Effector CD4-positive, alpha-beta T cell (primary cell): ENCODE measurements around the gene ARHGAP33.

Experiments
- DNase-seq: peaks from one replicate; pipeline ENCODE4 v3.0.0-alpha.2; 2020
- total RNA-seq: gene quantifications from one replicate; lab custom pipeline; 2026; lab: John Stamatoyannopoulos, UW

ARHGAP33 gene, protein sequence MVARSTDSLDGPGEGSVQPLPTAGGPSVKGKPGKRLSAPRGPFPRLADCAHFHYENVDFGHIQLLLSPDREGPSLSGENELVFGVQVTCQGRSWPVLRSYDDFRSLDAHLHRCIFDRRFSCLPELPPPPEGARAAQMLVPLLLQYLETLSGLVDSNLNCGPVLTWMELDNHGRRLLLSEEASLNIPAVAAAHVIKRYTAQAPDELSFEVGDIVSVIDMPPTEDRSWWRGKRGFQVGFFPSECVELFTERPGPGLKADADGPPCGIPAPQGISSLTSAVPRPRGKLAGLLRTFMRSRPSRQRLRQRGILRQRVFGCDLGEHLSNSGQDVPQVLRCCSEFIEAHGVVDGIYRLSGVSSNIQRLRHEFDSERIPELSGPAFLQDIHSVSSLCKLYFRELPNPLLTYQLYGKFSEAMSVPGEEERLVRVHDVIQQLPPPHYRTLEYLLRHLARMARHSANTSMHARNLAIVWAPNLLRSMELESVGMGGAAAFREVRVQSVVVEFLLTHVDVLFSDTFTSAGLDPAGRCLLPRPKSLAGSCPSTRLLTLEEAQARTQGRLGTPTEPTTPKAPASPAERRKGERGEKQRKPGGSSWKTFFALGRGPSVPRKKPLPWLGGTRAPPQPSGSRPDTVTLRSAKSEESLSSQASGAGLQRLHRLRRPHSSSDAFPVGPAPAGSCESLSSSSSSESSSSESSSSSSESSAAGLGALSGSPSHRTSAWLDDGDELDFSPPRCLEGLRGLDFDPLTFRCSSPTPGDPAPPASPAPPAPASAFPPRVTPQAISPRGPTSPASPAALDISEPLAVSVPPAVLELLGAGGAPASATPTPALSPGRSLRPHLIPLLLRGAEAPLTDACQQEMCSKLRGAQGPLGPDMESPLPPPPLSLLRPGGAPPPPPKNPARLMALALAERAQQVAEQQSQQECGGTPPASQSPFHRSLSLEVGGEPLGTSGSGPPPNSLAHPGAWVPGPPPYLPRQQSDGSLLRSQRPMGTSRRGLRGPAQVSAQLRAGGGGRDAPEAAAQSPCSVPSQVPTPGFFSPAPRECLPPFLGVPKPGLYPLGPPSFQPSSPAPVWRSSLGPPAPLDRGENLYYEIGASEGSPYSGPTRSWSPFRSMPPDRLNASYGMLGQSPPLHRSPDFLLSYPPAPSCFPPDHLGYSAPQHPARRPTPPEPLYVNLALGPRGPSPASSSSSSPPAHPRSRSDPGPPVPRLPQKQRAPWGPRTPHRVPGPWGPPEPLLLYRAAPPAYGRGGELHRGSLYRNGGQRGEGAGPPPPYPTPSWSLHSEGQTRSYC
- total RNA-seq, result 9.4 reads per million, percentile 30 among the genes with 10 or more reads in this experiment

DNA sequence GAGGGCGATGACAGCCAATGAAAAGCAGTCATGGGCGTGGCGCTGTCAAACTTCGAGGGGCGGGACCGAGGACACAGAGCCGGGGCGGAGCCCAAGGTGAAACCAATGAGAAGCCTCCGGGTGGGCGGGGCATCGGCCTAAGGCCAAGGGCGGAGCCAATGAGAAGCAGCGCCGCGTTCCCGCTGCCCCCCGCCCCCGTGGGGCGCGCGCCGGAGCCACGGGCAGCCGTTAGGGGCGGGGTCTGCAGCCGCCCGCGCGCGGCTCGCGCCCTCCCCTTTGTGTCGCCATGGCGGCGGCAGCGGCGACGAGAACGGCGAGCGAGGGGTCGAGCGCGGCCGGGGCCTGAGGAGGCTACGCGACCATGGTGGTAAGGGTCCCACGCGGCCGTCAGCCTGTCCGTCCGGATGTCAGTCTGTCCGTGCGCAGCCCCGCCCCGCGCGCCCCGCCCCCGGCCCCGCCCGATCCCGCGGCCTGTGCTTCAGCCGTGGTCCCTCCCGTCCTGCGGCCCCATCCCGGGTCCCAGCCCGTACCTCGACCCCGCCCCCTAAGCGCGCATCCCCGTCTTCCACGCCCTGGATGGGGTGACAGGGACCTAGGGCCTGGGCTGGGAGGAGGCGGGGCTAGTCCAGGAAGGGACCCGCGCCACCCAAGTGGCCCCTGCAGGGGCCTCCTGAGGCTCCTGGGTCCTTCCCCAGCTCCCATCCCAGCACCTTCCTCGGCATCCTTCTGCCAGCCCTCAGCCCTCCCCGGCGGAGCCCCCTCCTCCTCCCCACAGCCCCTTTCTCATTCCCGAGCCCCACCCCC is at the start of gene ARHGAP33:
TSS of gene ARHGAP33 (plus strand) at position 267 of the 804 bp plus-strand sequence. CDS start at position 362, 95 bp downstream.
- peak; percentile 99 for DNase-seq

DNA sequence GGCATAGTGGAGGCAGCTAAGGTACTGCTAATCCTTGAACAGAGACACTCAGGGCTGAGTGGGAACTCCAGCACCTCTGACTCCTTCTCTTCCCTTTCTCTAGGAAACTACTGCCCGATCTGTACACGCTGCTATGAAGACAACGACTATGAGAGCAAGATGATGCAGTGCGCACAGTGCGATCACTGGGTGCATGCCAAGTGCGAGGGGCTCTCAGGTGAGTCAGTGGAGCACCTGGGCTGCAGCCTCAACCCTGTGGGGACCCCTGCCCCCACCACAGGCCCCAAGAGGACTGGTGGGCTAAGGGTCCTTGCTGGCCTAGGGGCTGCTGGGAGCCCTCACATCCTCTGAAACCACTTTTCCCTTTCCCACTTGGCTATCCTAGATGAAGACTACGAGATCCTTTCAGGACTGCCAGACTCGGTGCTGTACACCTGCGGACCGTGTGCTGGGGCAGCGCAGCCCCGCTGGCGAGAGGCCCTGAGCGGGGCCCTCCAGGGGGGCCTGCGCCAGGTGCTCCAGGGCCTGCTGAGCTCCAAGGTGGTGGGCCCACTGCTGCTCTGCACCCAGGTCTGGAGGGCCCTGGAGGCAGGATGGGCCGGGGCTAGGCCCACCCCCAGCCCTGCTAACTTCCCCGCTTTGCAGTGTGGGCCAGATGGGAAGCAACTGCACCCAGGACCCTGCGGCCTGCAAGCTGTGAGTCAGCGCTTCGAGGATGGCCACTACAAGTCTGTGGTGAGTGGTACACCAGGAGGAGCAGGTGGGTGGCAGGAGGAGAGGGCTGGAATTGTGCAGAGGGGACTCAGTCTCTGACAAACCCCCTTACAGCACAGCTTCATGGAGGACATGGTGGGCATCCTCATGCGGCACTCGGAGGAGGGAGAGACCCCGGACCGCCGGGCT is 48.1 kb upstream of the ARHGAP33 start:
- DNase-seq, result no peak

DNA sequence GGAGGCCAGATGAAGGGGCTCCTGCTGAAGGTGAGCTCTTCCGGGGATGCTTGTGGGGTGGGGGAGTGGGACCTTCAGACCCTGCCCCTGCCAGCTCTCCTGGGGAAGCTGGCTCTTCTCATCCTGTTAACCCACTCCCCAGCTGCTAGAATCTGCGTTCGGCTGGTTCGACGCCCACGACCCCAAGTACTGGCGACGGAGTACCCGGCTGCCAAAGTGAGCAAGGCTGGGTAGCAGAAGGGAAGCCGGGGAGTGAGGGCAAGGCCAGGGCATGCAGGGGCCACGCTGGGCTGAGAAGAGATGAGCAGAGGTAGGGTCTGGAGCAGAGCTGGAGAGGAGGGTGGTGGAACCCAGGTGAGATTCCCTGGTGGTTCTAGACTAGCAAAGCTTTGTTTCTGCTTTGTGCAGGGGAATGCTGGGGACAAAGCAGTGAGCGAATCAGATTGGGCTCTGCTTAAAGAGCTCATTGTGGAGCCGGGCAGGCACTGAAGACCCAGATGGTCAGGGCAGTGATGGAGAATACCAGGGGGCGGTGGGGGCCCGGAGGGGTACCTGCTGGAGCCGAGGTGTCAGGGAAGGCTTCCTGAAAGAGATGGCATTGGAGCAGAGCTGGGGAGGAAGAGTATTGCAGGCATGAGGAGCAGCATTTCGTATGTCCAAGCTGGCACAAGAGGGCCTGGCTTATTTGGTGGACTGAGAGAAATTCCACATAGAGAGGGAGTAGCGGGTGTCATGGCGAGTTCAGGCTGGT is 47.2 kb upstream of the ARHGAP33 start:
- DNase-seq, result no peak

DNA sequence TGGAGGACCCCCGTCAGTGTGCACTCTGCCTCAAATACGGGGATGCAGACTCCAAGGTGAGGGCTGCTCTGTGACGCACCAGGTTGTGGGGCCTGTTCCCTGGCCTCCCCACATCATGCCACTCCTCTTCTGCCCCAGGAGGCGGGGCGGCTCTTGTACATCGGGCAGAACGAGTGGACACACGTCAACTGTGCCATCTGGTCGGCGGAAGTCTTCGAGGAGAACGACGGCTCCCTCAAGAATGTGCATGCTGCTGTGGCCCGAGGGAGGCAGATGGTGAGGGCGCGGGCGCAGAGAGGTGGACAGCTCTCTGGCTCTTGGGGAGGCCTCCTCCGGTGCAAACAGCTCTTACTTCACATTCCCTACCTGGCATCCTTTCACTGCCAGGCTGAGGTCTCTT is 46.3 kb upstream of the ARHGAP33 start:
- no peak for DNase-seq

DNA sequence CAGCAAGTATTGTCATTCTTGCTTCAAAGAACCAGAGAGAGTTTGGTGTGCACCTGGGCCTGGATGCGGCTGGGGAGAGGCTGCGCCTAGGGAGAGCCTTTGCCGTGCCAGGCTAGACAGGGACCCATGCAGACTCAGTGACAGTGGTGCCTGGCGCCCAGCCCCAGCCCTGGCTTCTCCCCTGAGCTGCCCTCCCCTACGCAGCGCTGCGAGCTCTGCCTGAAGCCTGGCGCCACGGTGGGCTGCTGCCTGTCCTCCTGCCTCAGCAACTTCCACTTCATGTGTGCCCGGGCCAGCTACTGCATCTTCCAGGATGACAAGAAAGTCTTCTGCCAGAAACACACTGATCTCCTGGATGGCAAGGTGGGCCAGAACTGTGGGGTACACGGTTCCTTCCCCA is 45.6 kb upstream of the ARHGAP33 start:
- DNase-seq, result no peak

DNA sequence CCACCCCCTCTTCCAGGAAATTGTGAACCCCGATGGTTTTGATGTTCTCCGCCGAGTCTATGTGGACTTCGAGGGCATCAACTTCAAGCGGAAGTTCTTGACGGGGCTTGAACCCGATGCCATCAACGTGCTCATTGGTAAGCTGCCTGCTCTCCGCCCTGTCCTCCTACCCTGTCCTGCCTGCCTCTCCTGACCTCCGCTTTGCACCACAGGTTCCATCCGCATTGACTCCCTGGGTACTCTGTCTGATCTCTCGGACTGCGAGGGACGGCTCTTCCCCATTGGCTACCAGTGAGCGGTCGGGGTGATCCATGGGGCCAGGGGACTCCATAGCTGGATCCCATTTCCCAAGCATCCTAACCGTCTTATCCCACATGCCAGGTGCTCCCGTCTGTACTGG is 45.0 kb upstream of the ARHGAP33 start:
- DNase-seq, result no peak

DNA sequence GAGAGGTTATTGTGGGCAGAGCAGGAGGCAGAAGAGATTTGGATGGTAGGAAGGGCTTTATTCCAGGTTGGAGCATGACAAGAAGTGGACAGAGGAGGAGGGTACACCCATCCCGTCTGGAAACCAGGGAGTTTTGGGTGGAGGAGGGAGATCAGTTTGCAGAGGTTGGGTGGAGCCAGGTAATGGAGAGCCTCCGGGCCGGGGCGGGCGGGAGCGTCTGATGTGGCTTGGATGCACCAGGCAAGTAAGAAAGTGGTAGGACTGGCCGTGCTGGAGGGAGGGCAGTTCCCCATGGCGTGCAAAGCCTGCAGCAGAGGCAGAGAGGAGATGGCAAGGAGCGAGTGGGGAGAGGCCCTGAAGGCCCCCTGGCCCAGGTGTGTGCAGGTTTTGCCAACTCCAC is 44.0 kb upstream of the ARHGAP33 start:
- no peak for DNase-seq

DNA sequence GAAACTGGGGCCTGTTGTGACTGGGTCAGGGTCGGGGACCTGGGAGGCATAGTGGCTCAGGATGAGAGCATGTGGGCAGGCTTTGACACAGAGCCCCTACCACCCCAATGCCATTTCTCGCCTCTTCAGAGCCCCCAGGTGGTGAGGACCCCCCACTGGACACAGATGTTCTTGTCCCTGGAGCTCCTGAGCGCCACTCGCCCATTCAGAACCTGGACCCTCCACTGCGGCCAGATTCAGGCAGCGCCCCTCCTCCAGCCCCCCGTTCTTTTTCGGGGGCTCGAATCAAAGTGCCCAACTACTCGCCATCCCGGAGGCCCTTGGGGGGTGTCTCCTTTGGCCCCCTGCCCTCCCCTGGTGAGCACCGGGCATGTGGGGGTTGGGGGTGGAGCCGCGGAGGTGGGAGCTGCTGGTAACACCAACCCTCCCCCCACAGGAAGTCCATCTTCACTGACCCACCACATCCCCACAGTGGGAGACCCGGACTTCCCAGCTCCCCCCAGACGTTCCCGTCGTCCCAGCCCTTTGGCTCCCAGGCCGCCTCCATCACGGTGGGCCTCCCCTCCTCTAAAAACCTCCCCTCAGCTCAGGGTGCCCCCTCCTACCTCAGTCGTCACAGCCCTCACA is 43.5 kb upstream of the ARHGAP33 start:
- DNase-seq, result no peak

DNA sequence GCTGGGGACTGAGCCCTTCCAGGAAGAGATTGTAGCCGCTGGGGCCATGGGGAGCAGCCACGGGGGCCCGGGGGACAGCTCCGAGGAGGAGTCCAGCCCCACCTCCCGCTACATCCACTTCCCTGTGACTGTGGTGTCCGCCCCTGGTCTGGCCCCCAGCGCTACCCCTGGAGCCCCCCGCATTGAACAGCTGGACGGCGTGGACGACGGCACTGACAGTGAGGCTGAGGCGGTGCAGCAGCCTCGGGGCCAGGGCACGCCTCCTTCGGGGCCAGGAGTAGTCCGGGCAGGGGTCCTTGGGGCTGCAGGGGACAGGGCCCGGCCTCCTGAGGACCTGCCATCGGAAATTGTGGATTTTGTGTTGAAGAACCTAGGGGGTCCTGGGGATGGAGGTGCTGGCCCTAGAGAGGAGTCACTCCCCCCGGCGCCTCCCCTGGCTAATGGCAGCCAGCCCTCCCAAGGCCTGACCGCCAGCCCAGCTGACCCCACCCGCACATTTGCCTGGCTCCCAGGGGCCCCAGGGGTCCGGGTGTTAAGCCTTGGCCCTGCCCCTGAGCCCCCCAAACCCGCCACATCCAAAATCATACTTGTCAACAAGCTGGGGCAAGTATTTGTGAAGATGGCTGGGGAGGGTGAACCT is 42.7 kb upstream of the ARHGAP33 start:
- no peak for DNase-seq

DNA sequence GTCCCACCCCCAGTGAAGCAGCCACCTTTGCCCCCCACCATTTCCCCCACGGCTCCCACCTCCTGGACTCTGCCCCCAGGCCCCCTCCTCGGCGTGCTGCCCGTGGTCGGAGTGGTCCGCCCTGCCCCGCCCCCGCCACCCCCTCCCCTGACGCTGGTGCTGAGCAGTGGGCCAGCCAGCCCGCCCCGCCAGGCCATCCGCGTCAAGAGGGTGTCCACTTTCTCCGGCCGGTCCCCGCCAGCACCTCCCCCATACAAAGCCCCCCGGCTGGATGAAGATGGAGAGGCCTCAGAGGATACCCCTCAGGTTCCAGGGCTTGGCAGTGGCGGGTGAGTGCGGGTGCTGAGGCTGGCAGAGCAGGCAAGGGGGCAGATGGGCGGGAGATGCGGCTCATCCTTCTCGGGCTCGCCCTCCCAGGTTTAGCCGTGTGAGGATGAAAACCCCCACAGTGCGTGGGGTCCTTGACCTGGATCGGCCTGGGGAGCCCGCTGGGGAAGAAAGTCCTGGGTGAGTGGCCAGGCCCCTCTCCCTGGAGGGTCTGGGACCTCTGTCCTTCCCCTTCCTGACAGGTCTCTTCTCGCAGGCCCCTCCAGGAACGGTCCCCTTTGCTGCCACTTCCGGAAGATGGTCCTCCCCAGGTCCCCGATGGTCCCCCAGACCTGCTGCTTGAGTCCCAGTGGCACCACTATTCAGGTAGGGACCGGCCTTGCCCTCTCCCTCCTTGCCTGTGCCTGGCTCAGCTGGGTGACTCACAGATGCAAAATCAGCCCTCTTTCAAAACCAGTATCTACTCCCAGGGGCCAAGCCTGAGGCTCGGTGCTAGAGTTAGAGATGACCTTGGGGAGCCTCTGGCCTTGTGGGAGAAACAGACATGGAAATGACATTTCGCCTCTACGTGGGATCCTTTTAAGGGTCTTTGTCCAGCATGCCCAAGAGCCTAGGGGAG is 41.9 kb upstream of the ARHGAP33 start:
- DNase-seq, result no peak

DNA sequence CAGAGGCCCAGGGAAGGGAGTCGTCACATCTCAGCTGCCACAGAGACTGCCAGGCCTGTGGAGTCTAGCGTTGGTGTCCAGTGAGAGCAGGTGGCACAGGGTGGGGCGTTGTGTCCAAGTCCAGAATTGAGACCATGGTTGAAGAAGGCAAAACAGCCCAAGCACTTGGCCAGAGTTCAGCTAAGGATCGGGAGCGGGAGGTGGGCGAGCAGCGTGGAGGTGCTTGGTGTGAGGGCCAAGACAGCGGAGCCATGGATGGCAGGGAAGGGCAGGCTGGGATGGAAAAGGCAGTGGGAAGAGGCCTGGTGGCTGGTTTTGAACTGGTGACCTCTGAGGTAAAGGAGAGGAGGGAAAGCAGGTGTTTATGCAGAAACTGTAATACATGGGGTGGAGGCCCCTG is 41.1 kb upstream of the ARHGAP33 start:
- DNase-seq, result no peak

DNA sequence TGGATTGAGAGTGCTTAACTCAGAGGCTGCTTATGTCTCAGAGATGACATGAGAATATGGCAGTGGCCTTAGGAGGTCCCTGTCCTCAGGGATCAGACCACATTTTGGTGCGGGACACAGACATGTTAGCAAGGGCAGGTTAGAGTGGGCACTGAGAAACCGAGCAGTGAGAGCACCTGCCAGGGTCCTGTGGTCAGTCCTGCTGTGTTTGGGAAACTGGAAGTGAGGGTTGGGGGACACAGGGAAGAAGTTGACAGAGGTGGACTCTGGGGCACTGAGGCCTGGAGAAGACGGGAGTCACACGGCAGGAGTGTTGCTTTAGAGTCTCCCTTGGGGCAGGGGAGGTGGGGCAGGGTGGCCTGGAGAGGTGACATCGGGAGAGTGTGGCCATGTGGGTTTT is 40.5 kb upstream of the ARHGAP33 start:
- DNase-seq, result no peak

DNA sequence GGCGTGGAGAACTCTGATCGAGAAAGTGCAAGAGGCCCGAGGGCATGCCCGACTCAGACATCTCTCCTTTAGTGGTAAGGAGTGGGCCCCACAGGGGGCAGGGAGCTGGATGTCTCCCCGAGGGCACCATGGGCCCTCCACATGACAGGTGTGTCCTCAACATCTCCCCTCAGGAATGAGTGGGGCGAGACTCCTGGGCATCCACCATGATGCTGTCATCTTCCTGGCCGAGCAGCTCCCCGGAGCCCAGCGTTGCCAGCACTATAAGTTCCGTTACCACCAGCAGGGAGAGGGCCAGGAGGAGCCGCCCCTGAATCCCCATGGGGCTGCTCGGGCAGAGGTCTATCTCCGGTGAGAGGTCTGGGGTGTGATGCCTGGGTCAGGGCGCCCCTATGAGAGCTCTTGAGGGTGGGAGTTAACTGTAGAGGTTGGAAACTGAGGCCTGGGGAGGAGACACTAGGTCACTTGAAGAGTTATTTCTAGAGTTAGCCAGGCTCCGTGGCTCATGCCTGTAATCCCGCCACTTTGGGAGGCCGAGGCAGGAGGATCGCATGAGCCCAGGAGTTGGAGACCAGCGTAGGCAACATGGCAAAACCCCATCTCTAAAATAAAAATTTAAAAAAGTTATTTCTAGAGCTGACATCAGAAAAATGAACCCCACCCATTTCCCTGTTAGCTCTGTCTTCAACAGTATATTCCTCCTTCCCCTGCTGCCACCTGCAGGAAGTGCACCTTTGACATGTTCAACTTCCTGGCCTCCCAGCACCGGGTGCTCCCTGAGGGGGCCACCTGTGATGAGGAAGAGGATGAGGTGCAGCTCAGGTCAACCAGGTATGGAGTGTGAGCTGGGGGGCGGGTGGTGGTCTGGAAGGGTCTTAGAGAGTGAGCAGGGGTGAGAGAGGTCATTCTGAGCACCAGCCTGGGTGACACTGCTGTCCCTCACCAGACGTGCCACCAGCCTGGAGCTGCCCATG is 38.2 kb upstream of the ARHGAP33 start:
- no peak for DNase-seq

DNA sequence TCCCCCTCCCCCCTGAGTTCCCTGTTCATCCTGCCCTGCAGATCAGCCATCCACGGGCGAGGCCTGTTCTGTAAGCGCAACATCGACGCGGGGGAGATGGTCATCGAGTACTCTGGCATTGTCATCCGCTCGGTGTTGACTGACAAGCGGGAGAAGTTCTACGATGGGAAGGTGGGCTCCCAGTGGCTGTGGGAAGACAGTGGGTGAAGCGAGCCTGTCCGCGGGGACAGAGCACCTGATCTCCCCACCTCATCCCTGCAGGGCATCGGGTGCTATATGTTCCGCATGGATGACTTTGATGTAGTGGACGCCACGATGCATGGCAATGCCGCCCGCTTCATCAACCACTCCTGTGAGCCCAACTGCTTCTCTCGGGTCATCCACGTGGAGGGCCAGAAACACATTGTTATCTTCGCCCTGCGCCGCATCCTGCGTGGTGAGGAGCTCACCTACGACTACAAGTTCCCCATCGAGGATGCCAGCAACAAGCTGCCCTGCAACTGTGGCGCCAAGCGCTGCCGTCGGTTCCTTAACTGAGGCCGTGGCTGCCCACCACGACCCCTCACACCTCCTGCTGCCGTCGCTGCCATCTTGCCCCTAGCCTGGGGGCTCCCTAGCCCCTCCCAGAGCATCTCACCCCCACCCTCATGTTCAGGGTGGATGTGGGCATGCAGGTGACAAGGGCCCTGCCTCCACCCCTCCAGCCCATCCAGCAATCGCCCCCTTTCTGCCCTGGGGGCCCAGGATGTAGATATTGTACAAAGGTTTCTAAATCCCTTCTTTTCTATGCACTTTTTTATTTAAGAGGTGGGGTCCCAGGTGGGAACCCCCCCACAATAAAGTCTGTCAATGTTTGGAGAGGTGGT is 37.1 kb upstream of the ARHGAP33 start:
- DNase-seq, result no peak

DNA sequence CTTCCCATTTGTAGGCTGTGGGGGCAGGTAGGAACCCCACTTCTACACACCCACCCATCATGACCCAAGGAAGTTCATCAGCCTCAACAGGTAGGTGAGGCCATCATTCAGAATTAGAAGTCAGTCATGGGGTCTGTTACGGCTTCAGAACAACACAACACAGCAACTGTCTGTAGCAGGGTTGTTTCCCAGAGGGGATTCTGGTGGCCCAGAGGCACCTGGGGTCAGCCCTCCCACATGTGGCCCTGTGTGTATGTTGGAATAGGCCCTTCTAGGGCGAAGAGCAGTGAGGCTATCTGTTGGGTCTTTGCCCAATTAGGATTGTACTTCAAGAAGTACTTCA is 36.5 kb upstream of the ARHGAP33 start:
- DNase-seq, result no peak
